ENCODE data around the gene HNF1A.

- no peak for TF ChIP-seq CTCF (IDR thresholded peaks at IDR 0.05)
- TF ChIP-seq EZH2 (IDR thresholded peaks at IDR 0.05): no peak
- TF ChIP-seq EZH2phosphoT487 (IDR thresholded peaks at IDR 0.05): no peak
Measured at GRCh38 chr12:120994589-120995337, 16.4 kb downstream of the HNF1A start.

Measured in neural progenitor cell (in vitro differentiated cells).